Trophoblast cell (in vitro differentiated cells and primary cell): ENCODE results near the gene ATG10.
A peak's percentile ranks its signal among the peaks of the same experiment; 100 is the strongest.
"Not testable (repeated sequence)": the region's sequence is repeated elsewhere in the genome, so short reads cannot be mapped to it uniquely, and the experiment has no call there.

ENCODE experiments used
- DNase-seq, 2 donors: peaks; one replicate each; pipeline ENCODE4 v3.0.0-alpha.2; 2016
- H2AFZ ChIP-seq: 2 replicates; pipeline ENCODE4 v1.6.1; 2013; ENCODE audit warnings: low read length, moderate library complexity, mild to moderate bottlenecking; ENCODE audit not compliant: insufficient read depth, poor library complexity
- H2AK5ac ChIP-seq: 2 replicates; pipeline ENCODE4 v1.6.1; 2013; ENCODE audit warnings: mild to moderate bottlenecking, low read length
- H2BK120ac ChIP-seq: 2 replicates; pipeline ENCODE4 v1.6.1; 2013; ENCODE audit warnings: low read length, mild to moderate bottlenecking, moderate library complexity; ENCODE audit not compliant: insufficient read depth, poor library complexity
- H2BK12ac ChIP-seq: 2 replicates; pipeline ENCODE4 v1.6.1; 2013; ENCODE audit warnings: mild to moderate bottlenecking, low read length, moderate library complexity
- H2BK5ac ChIP-seq: 2 replicates; pipeline ENCODE4 v1.6.1; 2013; ENCODE audit warnings: low read length, low read depth, moderate library complexity, mild to moderate bottlenecking; ENCODE audit not compliant: poor library complexity
- H3K14ac ChIP-seq: 2 replicates; pipeline ENCODE4 v1.6.1; 2013; ENCODE audit warnings: mild to moderate bottlenecking, low read length
- H3K18ac ChIP-seq: 2 replicates; pipeline ENCODE4 v1.6.1; 2013; ENCODE audit warnings: mild to moderate bottlenecking, low read length
- H3K23ac ChIP-seq: 2 replicates; pipeline ENCODE4 v1.6.1; 2013; ENCODE audit warnings: low read length
- H3K27ac ChIP-seq: 2 replicates; pipeline ENCODE4 v1.5.1; 2013; ENCODE audit warnings: low read depth, mild to moderate bottlenecking, inconsistent platforms, low read length, moderate library complexity
- H3K27me3 ChIP-seq: 2 replicates; pipeline ENCODE4 v1.6.1; 2013; ENCODE audit warnings: inconsistent platforms, mild to moderate bottlenecking, low read length, moderate library complexity; ENCODE audit not compliant: insufficient read depth
- H3K36me3 ChIP-seq, 2 experiments: 1 replicate in 1 of 2; 2 replicates in 1 of 2; pipeline ENCODE4 v1.6.1; 2013; ENCODE audit warnings: low read length in 2 of 2, mild to moderate bottlenecking in 2 of 2, moderate library complexity in 1 of 2; ENCODE audit not compliant: insufficient read depth in 2 of 2, control insufficient read depth in 1 of 2
- H3K4ac ChIP-seq: 2 replicates; pipeline ENCODE4 v1.6.1; 2013; ENCODE audit warnings: low read depth, mild to moderate bottlenecking, low read length, moderate library complexity
- H3K4me1 ChIP-seq, 2 experiments: 1 replicate in 1 of 2; 2 replicates in 1 of 2; pipeline ENCODE4 v1.6.1; 2013; ENCODE audit warnings: low read length in 2 of 2, mild to moderate bottlenecking in 2 of 2, moderate library complexity in 1 of 2; ENCODE audit not compliant: insufficient read depth in 2 of 2, control insufficient read depth in 1 of 2
- H3K4me2 ChIP-seq: 2 replicates; pipeline ENCODE4 v1.6.1; 2013; ENCODE audit warnings: inconsistent platforms, mild to moderate bottlenecking, low read length, moderate library complexity
- H3K4me3 ChIP-seq: 2 replicates; pipeline ENCODE4 v1.5.1; 2013; ENCODE audit warnings: mild to moderate bottlenecking, low read depth, low read length, inconsistent platforms
- H3K79me1 ChIP-seq: one replicate; pipeline ENCODE4 v1.6.1; 2013; ENCODE audit warnings: low read length
- H3K79me2 ChIP-seq: 2 replicates; pipeline ENCODE4 v1.6.1; 2013; ENCODE audit warnings: low read length, mild to moderate bottlenecking; ENCODE audit not compliant: control insufficient read depth, insufficient read depth, poor library complexity
- H3K9ac ChIP-seq: 2 replicates; pipeline ENCODE4 v1.6.1; 2013; ENCODE audit warnings: mild to moderate bottlenecking, low read length
- H3K9me3 ChIP-seq: 2 replicates; pipeline ENCODE4 v1.6.1; 2013; ENCODE audit warnings: low read depth, mild to moderate bottlenecking, control low read depth, inconsistent platforms, low read length; ENCODE audit not compliant: insufficient read depth
- H4K12ac ChIP-seq: 2 replicates; pipeline ENCODE4 v1.6.1; 2013; ENCODE audit warnings: low read depth, mild to moderate bottlenecking, low read length, moderate library complexity
- H4K8ac ChIP-seq: 2 replicates; pipeline ENCODE4 v1.6.1; 2013; ENCODE audit warnings: low read depth, mild to moderate bottlenecking, low read length, moderate library complexity
- H4K91ac ChIP-seq: one replicate; pipeline ENCODE4 v1.6.1; 2013; ENCODE audit warnings: low read depth, mild to moderate bottlenecking, low read length, moderate library complexity
- WGBS: extraction: QIAGEN DNeasy Blood & Tissue Kit; methylation state at CpG from one replicate; pipeline ENCODE4 v1.1.7; 2013; ENCODE audit warnings: missing lambda C conversion rate; ENCODE audit not compliant: insufficient read length, insufficient coverage; ENCODE audit errors: extremely low coverage; 5-methylcytosine and 5-hydroxymethylcytosine counted together

ATG10 gene

GRCh38 chr5:82107267-82107666 lies 135.4 kb downstream of the ATG10 start:
- Histone ChIP-seq H4K12ac (no peak overlapping the region), H2AK5ac (no peak overlapping the region), H3K4me1 (peaks cover 2% of the 10 kb centered on the region in 2 experiments), H2BK120ac (no peak overlapping the region), H3K27me3 (no peaks in the 10 kb centered on the region), H4K91ac (no peak overlapping the region), H3K27ac (no peak overlapping the region), H3K4me3 (no peak overlapping the region), H2BK5ac (no peak overlapping the region), H3K79me2 (no peaks in the 10 kb centered on the region), H3K79me1 (peaks cover 1% of the 10 kb centered on the region), H3K9ac (no peak overlapping the region), H2BK12ac (no peak overlapping the region), H3K23ac (no peak overlapping the region), H3K18ac (no peak overlapping the region), H3K4ac (no peak overlapping the region), H3K14ac (no peak overlapping the region), H2AFZ (no peak overlapping the region), H4K8ac (no peak overlapping the region), H3K9me3 (no peaks in the 10 kb centered on the region), H3K36me3 (no peaks in the 10 kb centered on the region), H3K4me2 (no peak overlapping the region)
- peak in 1 of 2 donors; percentile 33 for DNase-seq

- no peak overlapping the region for H3K18ac ChIP-seq
- H4K8ac ChIP-seq = no peak overlapping the region
- no peaks in the 10 kb centered on the region for H3K36me3 ChIP-seq
- H4K12ac ChIP-seq = no peak overlapping the region
- no peak overlapping the region for H4K91ac ChIP-seq
- H3K4me1 ChIP-seq = peaks cover 2% of the 10 kb centered on the region in 2 experiments
- no peak for DNase-seq
- H3K79me2 ChIP-seq = no peaks in the 10 kb centered on the region
- no peaks in the 10 kb centered on the region for H3K27me3 ChIP-seq
- H2BK5ac ChIP-seq = no peak overlapping the region
- H3K9ac ChIP-seq = no peak overlapping the region
- no peak overlapping the region for H3K23ac ChIP-seq
- no peak overlapping the region for H3K27ac ChIP-seq
- no peak overlapping the region for H2AK5ac ChIP-seq
- no peak overlapping the region for H2AFZ ChIP-seq
- no CpG with 5 or more reads among the region's 3 CpGs for WGBS
- H3K9me3 ChIP-seq = no peaks in the 10 kb centered on the region
- H2BK12ac ChIP-seq = no peak overlapping the region
- H3K4ac ChIP-seq = no peak overlapping the region
- peaks cover 1% of the 10 kb centered on the region for H3K79me1 ChIP-seq
- no peak overlapping the region for H3K4me2 ChIP-seq
- no peak overlapping the region for H3K14ac ChIP-seq
- no peak overlapping the region for H2BK120ac ChIP-seq
- no peak overlapping the region for H3K4me3 ChIP-seq
These were observed 137.2 kb downstream of the ATG10 start for GRCh38 chr5:82109013-82109412.

- H3K4ac ChIP-seq, H3K9me3 ChIP-seq, DNase-seq, H4K12ac ChIP-seq, H4K91ac ChIP-seq, H3K36me3 ChIP-seq, H3K79me1 ChIP-seq, H2AK5ac ChIP-seq, H3K79me2 ChIP-seq, H2BK5ac ChIP-seq, H3K18ac ChIP-seq, H3K27me3 ChIP-seq, H2BK120ac ChIP-seq, H3K23ac ChIP-seq, H2BK12ac ChIP-seq, H3K27ac ChIP-seq, H3K4me1 ChIP-seq, H2AFZ ChIP-seq, H3K4me2 ChIP-seq, H3K4me3 ChIP-seq, H3K14ac ChIP-seq, H4K8ac ChIP-seq, H3K9ac ChIP-seq: not testable (repeated sequence)
- no CpG with 5 or more reads among the region's 2 CpGs for WGBS
These were observed 138.1 kb downstream of the ATG10 start for GRCh38 chr5:82109915-82110314.

DNA sequence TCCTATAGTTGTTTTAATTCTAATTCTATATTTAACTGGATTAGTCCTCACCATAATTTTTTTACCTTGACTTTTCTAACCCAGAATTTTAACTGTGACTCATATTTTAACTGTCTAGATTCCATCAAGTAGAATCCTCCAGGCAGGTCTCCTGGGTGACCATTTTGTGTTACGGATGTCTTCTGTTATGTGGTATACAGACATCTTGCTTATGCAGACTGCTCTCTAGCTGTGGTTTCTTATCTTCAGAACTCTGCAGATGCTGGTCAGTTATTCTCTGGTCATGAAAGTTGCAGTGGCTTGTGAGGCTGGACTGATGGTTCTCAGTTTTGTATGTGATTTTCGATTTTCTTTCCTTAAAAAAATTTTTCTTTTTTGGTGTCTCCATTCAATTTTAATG lies 139.4 kb downstream of the ATG10 start:
- no peak overlapping the region for H2BK12ac ChIP-seq
- H3K79me1 ChIP-seq = peaks cover 1% of the 10 kb centered on the region
- no peak overlapping the region for H3K9ac ChIP-seq
- no peaks in the 10 kb centered on the region for H3K4me1 ChIP-seq
- H4K91ac ChIP-seq = no peak overlapping the region
- H3K9me3 ChIP-seq = no peaks in the 10 kb centered on the region
- no peaks in the 10 kb centered on the region for H3K27me3 ChIP-seq
- no peak overlapping the region for H2AFZ ChIP-seq
- H3K23ac ChIP-seq = no peak overlapping the region
- no peak overlapping the region for H4K8ac ChIP-seq
- H3K4me2 ChIP-seq = no peak overlapping the region
- H3K4me3 ChIP-seq = no peak overlapping the region
- H3K36me3 ChIP-seq = no peaks in the 10 kb centered on the region
- H3K79me2 ChIP-seq = no peaks in the 10 kb centered on the region
- DNase-seq = peak; percentile 53 to 83
- H2BK120ac ChIP-seq = no peak overlapping the region
- no peak overlapping the region for H3K4ac ChIP-seq
- no peak overlapping the region for H3K18ac ChIP-seq
- H4K12ac ChIP-seq = no peak overlapping the region
- no peak overlapping the region for H2BK5ac ChIP-seq
- no peak overlapping the region for H3K27ac ChIP-seq
- no peak overlapping the region for H3K14ac ChIP-seq
- no CpG with 5 or more reads among the region's 2 CpGs for WGBS
- no peak overlapping the region for H2AK5ac ChIP-seq
